Measurements from ENCODE around the gene OSGEPL1. TPM values are rescaled to one million over a fixed set of nuclear protein-coding genes. Genes with fewer than 3 reads are reported as not detected.
"Not testable (repeated sequence)": the region's sequence is repeated elsewhere in the genome, so short reads cannot be mapped to it uniquely, and the experiment has no call there.

Gene OSGEPL1
- total and polyA plus RNA-seq, 8 donors, result 7.2 to 27.7 (median 24.4) TPM

DNA sequence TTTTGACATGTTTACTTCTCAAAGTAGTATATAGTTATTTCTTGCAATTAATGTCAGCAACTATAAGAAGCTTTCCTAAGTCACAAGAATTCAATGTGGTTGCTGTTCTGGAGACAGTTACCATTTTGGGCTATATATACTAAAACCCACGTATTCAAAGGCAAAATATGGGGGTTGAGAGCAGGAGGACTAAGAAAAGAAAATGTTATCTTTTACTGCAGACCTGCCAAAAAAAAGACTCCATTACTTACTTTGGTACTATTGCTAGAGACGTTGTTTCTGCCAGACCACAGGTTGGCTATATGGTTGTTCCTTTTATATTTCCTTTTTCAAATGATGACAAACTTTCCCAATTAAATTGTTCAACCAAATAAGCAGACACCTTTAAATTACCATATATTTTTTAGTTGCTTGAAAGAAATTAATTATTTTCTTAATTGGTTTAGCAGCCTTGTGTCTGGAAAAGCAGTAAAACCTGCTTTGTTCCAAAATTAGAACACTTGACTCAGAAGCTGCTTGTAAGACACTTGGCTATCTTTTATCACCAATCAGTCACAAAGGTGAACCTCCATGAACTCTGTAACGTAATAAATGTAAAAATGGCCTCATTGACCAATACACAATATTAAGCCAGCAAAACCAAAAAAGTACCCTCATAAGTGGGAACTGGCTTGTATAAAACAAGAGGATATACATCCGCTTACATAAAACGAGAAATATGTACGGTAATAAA is 8.2 kb upstream of the OSGEPL1 start:
- intact Hi-C loops (cut with DNase I), result no loop called here
- DNase-seq, result no peak
- peak; percentile 64 for ATAC-seq
- Histone ChIP-seq H3K27me3 (no peaks in the 10 kb centered on the region), H3K4me1 (peaks cover 0 to 9% of the 10 kb centered on the region in 2 donors), H3K4me3 (no peak overlapping the region), H3K36me3 (peaks cover 3 to 96% of the 10 kb centered on the region in 2 donors), H3K9me3 (no peaks in the 10 kb centered on the region), H3K27ac (no peak overlapping the region)
- TF ChIP-seq, protein P1, sequence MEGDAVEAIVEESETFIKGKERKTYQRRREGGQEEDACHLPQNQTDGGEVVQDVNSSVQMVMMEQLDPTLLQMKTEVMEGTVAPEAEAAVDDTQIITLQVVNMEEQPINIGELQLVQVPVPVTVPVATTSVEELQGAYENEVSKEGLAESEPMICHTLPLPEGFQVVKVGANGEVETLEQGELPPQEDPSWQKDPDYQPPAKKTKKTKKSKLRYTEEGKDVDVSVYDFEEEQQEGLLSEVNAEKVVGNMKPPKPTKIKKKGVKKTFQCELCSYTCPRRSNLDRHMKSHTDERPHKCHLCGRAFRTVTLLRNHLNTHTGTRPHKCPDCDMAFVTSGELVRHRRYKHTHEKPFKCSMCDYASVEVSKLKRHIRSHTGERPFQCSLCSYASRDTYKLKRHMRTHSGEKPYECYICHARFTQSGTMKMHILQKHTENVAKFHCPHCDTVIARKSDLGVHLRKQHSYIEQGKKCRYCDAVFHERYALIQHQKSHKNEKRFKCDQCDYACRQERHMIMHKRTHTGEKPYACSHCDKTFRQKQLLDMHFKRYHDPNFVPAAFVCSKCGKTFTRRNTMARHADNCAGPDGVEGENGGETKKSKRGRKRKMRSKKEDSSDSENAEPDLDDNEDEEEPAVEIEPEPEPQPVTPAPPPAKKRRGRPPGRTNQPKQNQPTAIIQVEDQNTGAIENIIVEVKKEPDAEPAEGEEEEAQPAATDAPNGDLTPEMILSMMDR (IDR thresholded peaks at IDR 0.05), result no peak

DNA sequence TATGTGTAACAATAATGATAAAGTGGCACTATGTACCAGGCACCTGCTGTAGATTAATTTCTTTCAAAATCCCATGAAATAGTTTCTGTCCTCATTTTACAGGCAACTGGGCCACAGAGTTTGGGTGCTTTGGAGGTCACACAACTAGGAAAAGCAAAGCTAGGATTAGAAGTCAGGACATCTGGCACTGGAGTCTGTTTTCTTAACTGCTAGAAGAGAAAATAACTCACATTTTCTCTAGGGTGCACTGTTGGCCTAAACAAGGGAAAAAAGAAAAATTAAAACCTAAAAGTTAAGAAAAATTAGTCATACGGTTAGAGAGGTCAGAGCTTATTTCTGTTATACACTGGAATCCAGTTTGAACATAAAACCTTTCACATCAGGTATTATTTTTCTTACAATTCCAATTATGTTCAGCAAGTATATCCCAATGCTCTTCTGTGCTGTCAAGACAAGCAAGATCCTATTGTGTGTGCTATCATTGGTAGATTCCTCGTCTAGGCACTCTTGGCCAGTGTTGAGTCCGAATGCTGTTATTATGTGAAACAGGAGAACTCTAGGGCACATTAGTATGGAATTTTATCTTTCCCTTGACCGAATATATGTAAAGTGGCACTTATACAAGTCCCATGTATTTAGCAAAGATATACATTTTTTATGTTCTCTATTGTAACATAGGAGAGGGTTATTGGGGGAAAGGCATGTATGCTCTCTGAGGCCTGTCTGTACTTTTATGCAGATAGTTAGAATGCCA is 1.5 kb upstream of the OSGEPL1 start:
- no peak for ATAC-seq

DNA sequence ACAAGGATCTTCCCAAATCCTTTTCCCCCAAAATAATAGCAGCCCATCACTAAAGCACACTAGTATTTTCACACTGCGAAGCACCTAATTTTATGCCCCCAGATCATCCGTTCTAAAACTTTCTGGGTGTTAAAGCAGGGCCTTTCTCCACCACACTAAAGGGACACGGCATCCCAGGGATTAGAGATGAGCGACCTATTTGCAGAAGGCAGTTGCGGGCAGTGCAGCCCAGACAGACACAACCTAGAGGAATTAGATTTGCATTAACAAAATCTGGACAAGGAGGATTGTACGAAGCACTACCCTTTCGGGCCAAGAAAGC is 402 bp downstream of the OSGEPL1 start:
- no peak for ATAC-seq

More for the DNA sequence above, 1.5 kb upstream of the OSGEPL1 start:
- intact Hi-C loops (cut with DNase I), result no loop called here
- no peaks in the 10 kb centered on the region for H3K27me3 ChIP-seq
- TF ChIP-seq, protein P1 (IDR thresholded peaks at IDR 0.05), result no peak
- peaks cover 0 to 31% of the 10 kb centered on the region in 2 donors for H3K36me3 ChIP-seq
- no peaks in the 10 kb centered on the region for H3K9me3 ChIP-seq
- DNase-seq, result no peak
- H3K27ac ChIP-seq, result no peak overlapping the region
- peaks cover 0 to 9% of the 10 kb centered on the region in 2 donors for H3K4me1 ChIP-seq
- peak overlapping the region in 1 of 2 donors; percentile 69 for H3K4me3 ChIP-seq

DNA sequence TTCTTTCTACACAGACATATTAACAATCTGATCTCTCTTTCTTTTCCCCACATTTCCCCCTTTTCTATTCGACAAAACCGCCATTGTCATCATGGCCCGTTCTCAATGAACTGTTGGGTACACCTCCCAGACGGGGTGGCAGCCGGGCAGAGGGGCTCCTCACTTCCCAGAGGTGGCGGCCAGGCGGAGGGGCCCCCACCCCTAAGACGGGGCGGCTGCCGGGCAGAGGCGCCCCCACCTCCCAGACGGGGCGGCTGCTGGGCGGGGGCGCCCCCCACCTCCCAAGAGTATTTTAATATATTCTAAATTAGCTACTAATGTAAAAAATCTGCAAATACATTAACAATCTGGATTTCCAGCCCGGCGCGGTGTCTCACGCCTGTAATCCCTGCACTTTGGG is 2.4 kb downstream of the OSGEPL1 start:
- intact Hi-C loops (cut with DNase I); ATAC-seq: not testable (repeated sequence)

More for the DNA sequence above, 402 bp downstream of the OSGEPL1 start:
- no peak for DNase-seq
- H3K27me3 ChIP-seq, result no peaks in the 10 kb centered on the region
- intact Hi-C loops (cut with DNase I), result no loop called here
- peak overlapping the region; percentile 69 to 75 for H3K4me3 ChIP-seq
- peaks cover 0 to 13% of the 10 kb centered on the region in 2 donors for H3K36me3 ChIP-seq
- TF ChIP-seq, protein P1 (IDR thresholded peaks at IDR 0.05), result no peak
- peaks cover 0 to 9% of the 10 kb centered on the region in 2 donors for H3K4me1 ChIP-seq
- no peaks in the 10 kb centered on the region for H3K9me3 ChIP-seq
- H3K27ac ChIP-seq, result peak overlapping the region; percentile 89 to 91

DNA sequence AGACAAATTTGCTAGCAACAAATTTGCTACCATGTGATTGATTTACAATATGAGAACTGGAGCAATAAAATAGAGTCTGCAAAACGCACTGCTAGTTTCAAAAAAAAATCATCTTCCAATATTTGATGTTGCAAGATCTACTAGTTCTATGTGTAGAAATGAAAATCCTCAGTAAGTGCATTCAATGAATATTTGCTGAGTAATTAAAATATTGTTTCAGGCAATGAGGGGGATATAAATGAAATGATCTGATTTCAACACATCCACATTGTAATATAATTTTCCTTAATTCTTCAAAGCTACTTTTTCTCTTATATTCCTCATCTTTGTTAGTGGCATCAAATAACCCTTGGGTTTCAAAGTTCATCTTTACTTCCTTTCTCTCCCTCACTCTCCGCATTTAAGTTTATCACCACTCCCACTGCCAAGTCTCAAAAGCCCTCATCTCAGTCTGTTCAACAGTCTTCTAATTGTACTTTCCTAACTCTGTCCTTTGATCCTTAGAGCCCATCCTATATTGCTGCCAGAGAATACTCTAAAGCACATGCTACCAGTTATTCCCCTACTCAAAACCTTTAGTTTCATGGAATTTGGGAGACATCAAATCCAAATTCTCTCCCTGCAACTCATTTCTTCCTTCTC is 6.2 kb downstream of the OSGEPL1 start:
- no peak for ATAC-seq
- intact Hi-C loops (cut with DNase I), result no loop called here
- DNase-seq, result no peak
- Histone ChIP-seq H3K27me3 (no peaks in the 10 kb centered on the region), H3K4me1 (peaks cover 0 to under 1% of the 10 kb centered on the region in 2 donors), H3K9me3 (no peaks in the 10 kb centered on the region), H3K27ac (no peak overlapping the region), H3K36me3 (peaks cover 0 to 18% of the 10 kb centered on the region in 2 donors), H3K4me3 (no peak overlapping the region)
- TF ChIP-seq, protein P1 (IDR thresholded peaks at IDR 0.05), result no peak

More for the DNA sequence above, 2.4 kb downstream of the OSGEPL1 start:
- H3K36me3 ChIP-seq, H3K4me1 ChIP-seq, H3K9me3 ChIP-seq, H3K4me3 ChIP-seq, H3K27ac ChIP-seq, H3K27me3 ChIP-seq: not testable (repeated sequence)
- peak in 1 of 4 donors; percentile 49 for DNase-seq
